ENCODE results near the gene STAG1. TPM values are rescaled to one million over a fixed set of nuclear protein-coding genes. Genes with fewer than 3 reads are reported as not detected.

The STAG1 gene
- total and polyA plus RNA-seq, 9 of the 15 experiments (the other 6 are each of a cell fraction or from before 2014, with no cell fraction given): 2.7 to 17.7 (median 8.8) TPM

GRCh38 chr3:136711277-136711676, 40.9 kb downstream of the STAG1 start:
- Histone ChIP-seq H3K36me3 (ENCODE audit: control insufficient read depth, insufficient read depth, low read length) (no peaks in the 10 kb centered on the region), H3K9me1 (ENCODE audit: control insufficient read depth, insufficient read depth, low read length) (no peaks in the 10 kb centered on the region), H3K4me2 (ENCODE audit: insufficient read depth, low read length) (no peak overlapping the region), H2AFZ (ENCODE audit: low read depth, low read length) (no peak overlapping the region), H3K4me3 (no peak overlapping the region), H3K79me2 (ENCODE audit: control insufficient read depth, insufficient read depth, low read length) (peaks cover 16% of the 10 kb centered on the region), H3K9me3 (replicated peaks; ENCODE audit: control insufficient read depth, insufficient read depth, low read depth, low read length) (no peaks in the 10 kb centered on the region), H3K27ac (ENCODE audit: extremely low read depth, low read depth, low read length) (no peak overlapping the region), H3K4me1 (replicated peaks in 1 of 2; ENCODE audit: control insufficient read depth in 2 of 2, insufficient read depth in 2 of 2, low read length in 2 of 2) (no peaks in the 10 kb centered on the region; a peak in 3 of 5 replicates), H3K27me3 (ENCODE audit: control insufficient read depth in 2 of 2, insufficient read depth in 2 of 2, low read length in 2 of 2) (no peaks in the 10 kb centered on the region), H4K20me1 (replicated peaks; ENCODE audit: control insufficient read depth, insufficient read depth, low read length) (no peaks in the 10 kb centered on the region), H3K9ac (ENCODE audit: insufficient read depth in 1 of 2, low read depth in 2 of 2, low read length in 2 of 2) (no peak overlapping the region)
- WGBS (ENCODE audit: insufficient coverage, low coverage, missing lambda C conversion rate): 90% methylated on average over 6 of the region's 7 CpGs
- ATAC-seq (no peak), DNase-seq (ENCODE audit: extremely low read depth in 1 of 4, low spot score in 3 of 4) (no peak), FAIRE-seq (no peak)
- intact Hi-C loops (cut with micrococcal nuclease) (no loop called here), in situ Hi-C loops (cut with MboI) (no loop called here)
- ChIA-PET POLR2A (interaction anchor here (0.7 kb wide), 1 partner anchor 94 kb away, joined by 5 read pairs; no protein-coding TSS in a partner anchor), CTCF (ENCODE audit: low intra/inter-chr PET ratio) (no interaction called here)
- no TSS peak for BruUV-seq (replicated peaks)
- TF ChIP-seq E2F1 (CRISPR knock-in tag; IDR thresholded peaks at IDR 0.05) (no peak), CHD2 (IDR thresholded peaks at IDR 0.05; ENCODE audit: low read depth, low read length) (no peak), TCFL5 (CRISPR knock-in tag; conservative IDR thresholded peaks at IDR 0.05) (no peak), MCM7 (IDR thresholded peaks at IDR 0.05) (no peak), POLR3G (IDR thresholded peaks at IDR 0.05; ENCODE audit: extremely low read depth, insufficient read length, insufficient replicate concordance) (no peak), ZNF561 (CRISPR knock-in tag; conservative IDR thresholded peaks at IDR 0.05) (no peak), HLTF (IDR thresholded peaks at IDR 0.05) (no peak), ZNF778 (CRISPR knock-in tag; IDR thresholded peaks at IDR 0.05) (no peak), FOXA3 (CRISPR knock-in tag; conservative IDR thresholded peaks at IDR 0.05 in 1 of 2, IDR thresholded peaks at IDR 0.05 in 1 of 2) (no peak), ZNF609 (CRISPR knock-in tag; IDR thresholded peaks at IDR 0.05; ENCODE audit: borderline replicate concordance) (no peak), ZNF146 (CRISPR knock-in tag; IDR thresholded peaks at IDR 0.05; ENCODE audit: unreplicated experiment) (no peak)
- TF ChIP-seq, protein P1, sequence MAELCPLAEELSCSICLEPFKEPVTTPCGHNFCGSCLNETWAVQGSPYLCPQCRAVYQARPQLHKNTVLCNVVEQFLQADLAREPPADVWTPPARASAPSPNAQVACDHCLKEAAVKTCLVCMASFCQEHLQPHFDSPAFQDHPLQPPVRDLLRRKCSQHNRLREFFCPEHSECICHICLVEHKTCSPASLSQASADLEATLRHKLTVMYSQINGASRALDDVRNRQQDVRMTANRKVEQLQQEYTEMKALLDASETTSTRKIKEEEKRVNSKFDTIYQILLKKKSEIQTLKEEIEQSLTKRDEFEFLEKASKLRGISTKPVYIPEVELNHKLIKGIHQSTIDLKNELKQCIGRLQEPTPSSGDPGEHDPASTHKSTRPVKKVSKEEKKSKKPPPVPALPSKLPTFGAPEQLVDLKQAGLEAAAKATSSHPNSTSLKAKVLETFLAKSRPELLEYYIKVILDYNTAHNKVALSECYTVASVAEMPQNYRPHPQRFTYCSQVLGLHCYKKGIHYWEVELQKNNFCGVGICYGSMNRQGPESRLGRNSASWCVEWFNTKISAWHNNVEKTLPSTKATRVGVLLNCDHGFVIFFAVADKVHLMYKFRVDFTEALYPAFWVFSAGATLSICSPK (IDR thresholded peaks at IDR 0.05; ENCODE audit: borderline replicate concordance): no peak
- TF ChIP-seq, protein P2, sequence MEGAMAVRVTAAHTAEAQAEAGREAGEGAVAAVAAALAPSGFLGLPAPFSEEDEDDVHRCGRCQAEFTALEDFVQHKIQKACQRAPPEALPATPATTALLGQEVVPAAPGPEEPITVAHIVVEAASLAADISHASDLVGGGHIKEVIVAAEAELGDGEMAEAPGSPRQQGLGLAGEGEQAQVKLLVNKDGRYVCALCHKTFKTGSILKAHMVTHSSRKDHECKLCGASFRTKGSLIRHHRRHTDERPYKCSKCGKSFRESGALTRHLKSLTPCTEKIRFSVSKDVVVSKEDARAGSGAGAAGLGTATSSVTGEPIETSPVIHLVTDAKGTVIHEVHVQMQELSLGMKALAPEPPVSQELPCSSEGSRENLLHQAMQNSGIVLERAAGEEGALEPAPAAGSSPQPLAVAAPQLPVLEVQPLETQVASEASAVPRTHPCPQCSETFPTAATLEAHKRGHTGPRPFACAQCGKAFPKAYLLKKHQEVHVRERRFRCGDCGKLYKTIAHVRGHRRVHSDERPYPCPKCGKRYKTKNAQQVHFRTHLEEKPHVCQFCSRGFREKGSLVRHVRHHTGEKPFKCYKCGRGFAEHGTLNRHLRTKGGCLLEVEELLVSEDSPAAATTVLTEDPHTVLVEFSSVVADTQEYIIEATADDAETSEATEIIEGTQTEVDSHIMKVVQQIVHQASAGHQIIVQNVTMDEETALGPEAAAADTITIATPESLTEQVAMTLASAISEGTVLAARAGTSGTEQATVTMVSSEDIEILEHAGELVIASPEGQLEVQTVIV (CRISPR knock-in tag; IDR thresholded peaks at IDR 0.05; ENCODE audit: borderline replicate concordance): no peak

Data from K562 (cell line).